ENCODE data around the gene LMAN2. TPM values are rescaled to one million over a fixed set of nuclear protein-coding genes. Genes with fewer than 3 reads are reported as not detected.
"Not testable (repeated sequence)": the region's sequence is repeated elsewhere in the genome, so short reads cannot be mapped to it uniquely, and the experiment has no call there.

Gene LMAN2
- total and polyA plus RNA-seq, 2 experiments from 2014 or later = 163 to 261 TPM

GRCh38 chr5:177346820-177347219 is 4.6 kb downstream of the LMAN2 start:
- Histone ChIP-seq H3K4me1 (ENCODE audit: low read depth) (peaks cover 7% of the 10 kb centered on the region), H3K4me3 (no peak overlapping the region), H3K36me3 (peaks cover 6% of the 10 kb centered on the region), H3K9me3 (ENCODE audit: low read depth) (no peaks in the 10 kb centered on the region), H3K27ac (no peak overlapping the region), H3K27me3 (no peaks in the 10 kb centered on the region)
- no peak for TF ChIP-seq CTCF (IDR thresholded peaks at IDR 0.05; ENCODE audit: low read depth, low read length)
- DNase-seq (ENCODE audit: low read depth in 1 of 2, low spot score in 1 of 2) = no peak

- peaks cover 6% of the 10 kb centered on the region for H3K36me3 ChIP-seq
- no peak for TF ChIP-seq CTCF (IDR thresholded peaks at IDR 0.05; ENCODE audit: low read depth, low read length)
- DNase-seq (ENCODE audit: low read depth in 1 of 2, low spot score in 1 of 2) = no peak
- H3K27ac ChIP-seq = no peak overlapping the region
- no peaks in the 10 kb centered on the region for H3K9me3 ChIP-seq (ENCODE audit: low read depth)
- H3K27me3 ChIP-seq = no peaks in the 10 kb centered on the region
- no peak overlapping the region for H3K4me3 ChIP-seq
- H3K4me1 ChIP-seq (ENCODE audit: low read depth) = no peaks in the 10 kb centered on the region
Observed at GRCh38 chr5:177344891-177345290, 6.6 kb downstream of the LMAN2 start.

GRCh38 chr5:177343777-177344176 is 7.7 kb downstream of the LMAN2 start:
- Histone ChIP-seq H3K9me3 (ENCODE audit: low read depth) (no peaks in the 10 kb centered on the region), H3K4me1 (ENCODE audit: low read depth) (no peaks in the 10 kb centered on the region), H3K27ac (no peak overlapping the region), H3K4me3 (no peak overlapping the region), H3K36me3 (peaks cover 6% of the 10 kb centered on the region), H3K27me3 (no peaks in the 10 kb centered on the region)
- TF ChIP-seq CTCF (IDR thresholded peaks at IDR 0.05; ENCODE audit: low read depth, low read length) = no peak
- DNase-seq (ENCODE audit: low read depth in 1 of 2, low spot score in 1 of 2) = no peak

- not testable (repeated sequence) for H3K4me1 ChIP-seq (ENCODE audit: low read depth); H3K9me3 ChIP-seq (ENCODE audit: low read depth); DNase-seq (ENCODE audit: low read depth in 1 of 2, low spot score in 1 of 2); H3K27ac ChIP-seq; H3K4me3 ChIP-seq; H3K27me3 ChIP-seq; H3K36me3 ChIP-seq
Observed at GRCh38 chr5:177343000-177343399, 8.5 kb downstream of the LMAN2 start.

GRCh38 chr5:177339107-177339638 is 12.3 kb downstream of the LMAN2 start:
- no peak overlapping the region for H3K4me3 ChIP-seq
- no peak for DNase-seq (ENCODE audit: low read depth in 1 of 2, low spot score in 1 of 2)
- no peaks in the 10 kb centered on the region for H3K27me3 ChIP-seq
- H3K36me3 ChIP-seq = peaks cover 10% of the 10 kb centered on the region
- no peak for TF ChIP-seq CTCF (IDR thresholded peaks at IDR 0.05; ENCODE audit: low read depth, low read length)
- no peaks in the 10 kb centered on the region for H3K4me1 ChIP-seq (ENCODE audit: low read depth)
- H3K27ac ChIP-seq = no peak overlapping the region
- no peaks in the 10 kb centered on the region for H3K9me3 ChIP-seq (ENCODE audit: low read depth)

GRCh38 chr5:177338251-177339106 is 13.0 kb downstream of the LMAN2 start:
- no peak for DNase-seq (ENCODE audit: low read depth in 1 of 2, low spot score in 1 of 2)
- Histone ChIP-seq H3K9me3 (ENCODE audit: low read depth) (no peaks in the 10 kb centered on the region), H3K27ac (no peak overlapping the region), H3K4me3 (no peak overlapping the region), H3K36me3 (peaks cover 14% of the 10 kb centered on the region), H3K4me1 (ENCODE audit: low read depth) (no peaks in the 10 kb centered on the region), H3K27me3 (no peaks in the 10 kb centered on the region)
- TF ChIP-seq CTCF (IDR thresholded peaks at IDR 0.05; ENCODE audit: low read depth, low read length) = no peak
